GM12864 (cell line): ENCODE measurements around the gene MED12L.
A peak's percentile ranks its signal among the peaks of the same experiment; 100 is the strongest.

Experiments
- DNase-seq: peaks from one replicate; pipeline ENCODE4 v3.0.0-alpha.2; 2011; ENCODE audit warnings: low read depth
- H3K4me3 ChIP-seq: 2 replicates; pipeline ENCODE4 v1.5.1; 2011; ENCODE audit warnings: mild to moderate bottlenecking, low read depth, low read length, control low read depth
- CTCF ChIP-seq: IDR thresholded peaks from 2 replicates; pipeline ENCODE4 v1.5.1; 2011; ENCODE audit warnings: low read depth, mild to moderate bottlenecking, moderate library complexity, low read length, control low read depth, inconsistent platforms; ENCODE audit errors: missing control alignments

MED12L gene

GRCh38 chr3:151322511-151322910 lies 237.0 kb downstream of the MED12L start:
- TF ChIP-seq CTCF, result no peak
- H3K4me3 ChIP-seq, result no peak overlapping the region
- no peak for DNase-seq

GRCh38 chr3:151327571-151328198 lies 242.2 kb downstream of the MED12L start:
- peak; percentile 47 for TF ChIP-seq CTCF
- H3K4me3 ChIP-seq, result no peak overlapping the region
- no peak for DNase-seq

- no peak for DNase-seq
- no peak overlapping the region for H3K4me3 ChIP-seq
- no peak for TF ChIP-seq CTCF
Observed at GRCh38 chr3:151328298-151328995, 243.0 kb downstream of the MED12L start.

- H3K4me3 ChIP-seq, result no peak within 1 kb of the TSS
- no peak for TF ChIP-seq CTCF
- DNase-seq, result no peak
Observed at GRCh38 chr3:151329363-151329762, 243.9 kb downstream of the MED12L start, which contains the start of gene P2RY13. P2RY13 (minus strand) TSS chr3:151329549; CDS start chr3:151329528, 21 bp downstream.

GRCh38 chr3:151330379-151330778 lies 244.9 kb downstream of the MED12L start:
- no peak overlapping the region for H3K4me3 ChIP-seq
- TF ChIP-seq CTCF, result no peak
- no peak for DNase-seq

GRCh38 chr3:151330899-151331298 lies 245.4 kb downstream of the MED12L start:
- DNase-seq, result no peak
- no peak overlapping the region for H3K4me3 ChIP-seq
- TF ChIP-seq CTCF, result no peak
